NCI-H2081 treated with DMSO at 0.1 percent for 48 hours (cell line): ENCODE measurements around the gene RPLP2.

Experiments
- DNase-seq: peaks from one replicate; lab custom pipeline; 2025; lab: John Stamatoyannopoulos, UW

The RPLP2 gene

DNA sequence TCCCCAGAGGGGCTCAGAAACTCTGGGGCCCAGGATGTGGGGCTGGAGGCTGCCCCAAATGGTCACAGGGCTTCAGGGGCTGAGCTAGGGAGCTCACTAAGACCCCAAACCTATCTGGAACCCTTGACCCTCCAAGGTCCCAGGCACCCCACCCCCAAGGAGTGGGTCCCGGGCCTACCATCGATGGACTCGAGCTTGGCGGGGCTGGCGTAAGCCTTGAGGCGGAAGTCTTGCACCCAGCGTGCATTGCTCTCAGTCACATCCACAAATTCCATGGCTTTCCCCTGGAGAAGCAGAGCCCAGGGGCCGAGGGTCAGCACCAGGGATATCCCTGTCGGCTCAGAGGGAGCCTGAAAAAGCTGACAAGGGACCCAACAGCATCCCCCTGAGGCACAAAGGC is 35.9 kb upstream of the RPLP2 start:
- DNase-seq: no peak

DNA sequence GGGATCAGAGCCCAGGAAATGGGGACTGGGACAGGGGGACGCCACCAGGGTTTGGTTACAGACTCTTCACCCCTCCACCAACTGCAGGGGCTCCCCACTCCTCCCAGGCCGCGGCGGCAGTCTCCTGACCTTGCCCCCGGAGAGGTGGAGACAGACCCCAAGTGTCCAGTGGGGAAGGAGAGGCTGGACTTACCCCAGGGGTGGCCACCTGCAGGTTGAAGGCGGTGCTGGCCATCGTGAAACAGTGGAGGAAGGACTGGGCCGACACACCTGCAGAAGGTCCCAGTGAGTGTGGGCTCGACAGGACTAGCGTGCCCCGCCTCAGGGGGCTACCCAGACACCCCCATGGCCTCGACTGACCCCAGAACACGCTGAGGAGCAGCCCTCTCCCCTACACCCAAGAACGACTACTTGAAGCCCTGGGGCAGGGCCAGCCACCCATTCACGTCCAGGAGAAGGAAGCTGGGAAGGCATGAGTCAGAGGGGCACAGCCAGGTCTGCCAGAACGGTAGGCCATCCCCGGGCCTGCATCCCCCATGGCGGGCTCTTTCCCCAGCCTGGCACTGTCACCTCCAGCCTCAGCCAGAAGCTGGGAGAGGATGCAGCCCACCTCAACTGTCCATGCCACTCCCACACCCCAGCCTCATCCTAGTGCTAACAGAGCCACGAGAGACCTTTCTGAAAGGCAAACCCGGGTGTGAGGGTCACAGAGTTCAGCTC is 34.7 kb upstream of the RPLP2 start:
- DNase-seq: no peak

DNA sequence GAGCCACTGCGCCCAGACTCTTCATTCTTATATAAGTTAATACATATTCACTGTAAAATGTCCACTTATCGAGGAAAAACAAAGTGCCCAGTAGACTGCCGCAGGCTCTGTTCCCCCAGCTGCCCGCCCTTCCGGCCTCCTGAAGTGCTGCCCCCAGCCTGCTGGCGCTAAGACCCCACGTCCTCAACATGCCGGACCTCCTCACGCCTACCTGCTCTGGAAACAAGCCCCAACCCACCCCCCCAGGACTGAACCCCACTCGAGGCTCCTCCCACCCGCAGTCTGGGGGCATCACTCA is 33.6 kb upstream of the RPLP2 start:
- DNase-seq: no peak

DNA sequence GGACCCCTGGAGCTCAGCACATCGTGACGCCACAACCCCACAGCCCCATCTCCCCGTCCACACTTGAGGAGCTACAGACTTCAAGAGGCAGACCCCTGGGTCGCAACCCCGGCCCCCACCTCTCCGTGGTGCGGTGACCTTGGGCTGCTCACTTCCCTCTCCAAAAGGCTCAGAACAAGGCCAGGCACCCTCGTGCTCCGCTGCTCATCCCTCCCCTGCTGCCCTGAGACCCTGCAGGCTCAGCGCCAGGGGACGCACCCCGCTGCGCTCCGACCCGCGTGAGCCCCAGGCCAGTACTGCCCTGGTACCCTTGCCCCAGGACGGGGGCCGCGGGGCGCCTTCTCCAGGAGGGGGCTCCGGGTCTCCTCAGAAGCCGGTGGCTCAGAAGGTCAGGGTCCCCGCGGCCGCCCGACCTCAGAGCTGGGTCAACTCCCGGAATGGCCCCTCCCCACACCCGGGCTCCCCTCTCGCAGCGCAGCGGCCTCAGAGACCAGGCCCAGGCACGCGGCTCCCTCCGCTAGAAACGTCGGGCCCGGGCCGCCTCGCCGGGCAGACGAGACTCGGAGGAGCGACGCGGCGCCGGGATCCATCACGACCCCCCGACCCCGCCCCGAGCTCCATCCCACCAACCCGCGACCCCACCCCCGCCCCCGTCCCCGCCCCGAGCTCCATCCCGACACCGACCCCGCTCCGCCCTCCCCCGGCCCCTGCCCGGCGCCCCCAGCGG is 33.0 kb upstream of the RPLP2 start:
- DNase-seq: no peak

DNA sequence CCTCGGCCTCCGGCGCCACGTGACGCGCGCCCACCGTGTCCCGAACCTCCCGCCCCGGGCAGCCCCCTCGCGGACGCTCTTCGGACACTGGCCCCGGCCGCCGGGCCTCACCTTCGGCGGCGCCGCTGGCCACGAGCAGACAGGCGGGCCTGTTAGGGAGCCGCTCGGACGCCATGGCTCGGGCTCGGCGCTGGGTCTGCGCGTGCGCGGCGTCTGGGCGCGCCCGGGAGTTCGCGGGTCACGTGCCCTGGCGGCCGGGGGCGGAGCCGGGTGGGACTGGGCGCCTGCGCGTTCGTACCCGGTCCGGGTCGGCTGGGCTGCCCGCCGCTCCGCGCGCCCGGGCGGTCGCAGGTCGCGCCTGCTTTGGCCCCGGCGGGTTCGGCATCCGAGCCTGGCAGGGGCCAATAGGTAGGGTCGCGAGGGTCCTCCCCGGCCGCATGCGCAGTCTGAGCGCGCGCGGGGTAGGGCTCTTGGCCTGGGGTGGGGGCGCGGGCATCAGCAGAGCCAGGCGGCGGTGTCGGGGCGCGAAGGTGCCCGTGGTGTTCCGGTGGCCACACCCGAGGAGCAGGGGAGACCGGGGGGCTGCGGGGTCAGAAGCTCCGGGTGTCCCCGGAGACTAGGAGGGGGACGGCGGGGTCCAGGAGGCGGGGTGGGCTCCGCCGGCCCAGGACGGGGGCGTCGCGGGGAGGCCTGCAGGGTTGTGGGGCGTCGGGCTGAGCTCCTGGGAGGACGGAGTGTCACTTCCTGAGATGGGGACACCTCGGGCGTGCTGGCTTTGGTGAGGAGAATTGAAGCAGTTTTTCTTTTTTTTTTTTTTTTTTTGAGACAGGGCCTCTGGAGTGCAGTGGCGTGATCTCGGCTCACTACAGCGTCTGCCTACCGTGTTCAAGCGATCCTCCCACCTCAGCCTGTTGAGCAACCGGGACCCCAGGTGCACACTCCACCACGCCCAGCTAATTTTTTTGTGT is 32.2 kb upstream of the RPLP2 start, which contains the start of gene GATD1:
Gene GATD1 (minus strand): TSS at position 200 of the 968 bp plus-strand sequence. CDS start 25 bp downstream, at position 175.
- DNase-seq: peak; percentile 42

DNA sequence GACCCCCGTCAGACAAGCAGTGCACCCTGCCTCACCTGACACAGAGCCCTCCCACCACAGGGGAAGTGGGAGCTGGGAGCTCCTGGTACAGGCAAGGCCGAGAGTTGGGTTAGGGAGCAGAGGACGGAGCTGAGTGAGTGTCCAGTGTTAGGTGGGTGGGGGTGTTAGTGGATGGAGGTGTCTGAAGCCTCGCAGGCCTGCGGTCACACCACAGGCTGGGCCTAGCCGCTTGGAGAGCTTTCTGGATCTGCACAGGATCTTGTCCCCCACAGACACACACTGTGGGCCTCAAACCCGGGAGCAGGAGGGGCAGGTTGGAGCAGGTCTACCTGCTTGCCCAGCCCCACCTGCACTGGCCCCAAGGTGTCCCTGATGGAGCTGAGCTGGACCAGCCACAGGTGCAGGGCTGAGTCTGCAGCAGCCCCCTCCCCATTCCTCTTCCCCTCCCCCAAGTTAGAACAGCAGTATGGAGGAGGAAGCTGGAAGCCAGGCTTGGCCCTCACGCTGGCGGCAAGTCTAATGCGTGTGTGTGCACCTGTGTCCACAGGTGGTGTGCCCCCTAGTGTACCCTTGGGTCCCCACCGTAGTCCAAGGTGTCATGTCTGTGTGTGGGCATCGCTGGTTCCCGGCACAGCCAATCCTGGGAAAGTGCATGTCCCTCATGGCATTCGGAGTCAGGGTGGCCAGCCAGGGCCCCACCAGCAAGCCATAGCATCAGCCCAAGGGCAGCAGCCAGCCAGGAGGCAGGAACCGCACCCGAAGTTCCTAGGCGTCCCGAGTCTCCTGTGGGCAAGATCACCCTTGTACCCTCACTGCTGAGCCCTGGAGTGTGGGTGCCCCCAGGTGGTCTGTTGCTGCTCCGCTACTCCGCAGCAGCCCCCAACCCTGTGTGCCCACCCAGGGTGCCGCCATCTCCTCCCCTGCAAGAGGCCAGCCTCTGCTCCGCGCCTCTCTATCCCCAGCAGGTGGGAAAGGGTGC is 30.5 kb upstream of the RPLP2 start:
- DNase-seq: no peak

DNA sequence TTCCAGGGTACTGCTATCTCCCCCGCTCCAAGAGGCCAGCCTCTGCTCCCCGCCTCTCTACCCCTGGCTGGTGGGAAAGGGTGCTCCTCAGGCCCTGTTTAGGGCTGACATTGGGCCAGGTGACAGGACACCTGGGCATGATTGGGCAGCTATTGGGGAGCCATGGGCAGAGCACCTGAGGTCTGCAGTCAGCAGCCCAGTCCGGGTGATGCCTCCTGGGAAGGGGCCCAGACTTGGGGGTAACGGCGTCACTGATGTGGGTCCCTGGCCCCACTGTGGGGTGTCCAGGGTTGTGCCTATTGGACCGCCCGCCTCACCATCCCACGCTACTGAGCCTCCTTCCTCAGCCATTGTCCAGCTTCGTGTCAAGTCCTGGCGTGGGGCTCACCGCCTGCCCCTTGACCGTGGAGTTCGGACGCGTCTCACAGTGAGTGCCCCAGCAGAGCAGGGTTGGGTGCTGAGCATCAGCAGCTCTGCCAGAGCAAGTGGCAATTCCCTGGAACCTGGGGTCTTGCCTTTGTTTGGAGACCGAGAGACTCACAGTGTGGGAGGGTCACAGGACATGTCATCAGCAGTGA is 29.7 kb upstream of the RPLP2 start:
- DNase-seq: no peak

DNA sequence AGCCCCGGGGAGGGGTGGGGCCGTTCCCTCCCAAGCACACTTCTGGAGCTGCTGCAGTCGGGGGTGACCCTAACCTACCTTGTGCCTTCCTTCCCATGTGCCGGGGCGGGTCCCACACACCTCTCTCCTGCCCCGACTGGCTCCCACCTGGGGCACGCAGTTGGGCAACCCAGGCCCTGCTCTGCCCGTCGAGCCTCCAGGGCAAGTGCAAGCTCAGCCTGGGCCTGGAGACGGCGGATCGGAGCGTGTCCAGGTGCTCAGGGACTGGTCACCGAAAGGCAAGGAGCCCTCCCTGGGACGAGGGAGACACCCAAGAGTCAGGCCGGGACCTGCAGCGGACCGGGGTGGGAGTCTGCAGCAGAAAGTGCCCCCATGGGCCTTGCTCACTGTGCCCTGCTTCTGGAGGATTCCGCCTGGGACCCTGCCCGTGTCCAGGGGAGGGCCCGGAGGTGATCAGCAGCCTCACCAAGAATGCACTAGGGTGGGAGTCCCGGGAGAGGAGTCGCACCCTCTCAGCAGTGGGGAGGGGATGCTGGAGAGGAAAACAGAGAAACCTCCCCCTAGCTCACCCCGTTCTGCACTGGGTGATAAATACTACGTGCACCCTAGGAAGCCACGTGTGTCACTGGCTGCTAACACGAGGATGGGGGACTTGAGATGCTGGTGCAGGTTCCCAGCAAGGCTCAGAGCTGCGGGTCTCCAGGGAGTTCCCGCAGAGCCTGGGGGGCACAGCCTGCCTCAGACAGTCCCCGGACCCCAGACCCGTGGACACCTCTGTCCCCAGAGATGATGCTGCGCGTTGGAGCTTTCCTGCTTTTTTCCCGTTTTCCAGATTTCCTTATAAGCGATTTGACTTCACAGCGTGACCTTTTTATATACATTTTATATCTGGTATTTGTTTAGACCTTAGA is 27.2 kb upstream of the RPLP2 start:
- no peak for DNase-seq

DNA sequence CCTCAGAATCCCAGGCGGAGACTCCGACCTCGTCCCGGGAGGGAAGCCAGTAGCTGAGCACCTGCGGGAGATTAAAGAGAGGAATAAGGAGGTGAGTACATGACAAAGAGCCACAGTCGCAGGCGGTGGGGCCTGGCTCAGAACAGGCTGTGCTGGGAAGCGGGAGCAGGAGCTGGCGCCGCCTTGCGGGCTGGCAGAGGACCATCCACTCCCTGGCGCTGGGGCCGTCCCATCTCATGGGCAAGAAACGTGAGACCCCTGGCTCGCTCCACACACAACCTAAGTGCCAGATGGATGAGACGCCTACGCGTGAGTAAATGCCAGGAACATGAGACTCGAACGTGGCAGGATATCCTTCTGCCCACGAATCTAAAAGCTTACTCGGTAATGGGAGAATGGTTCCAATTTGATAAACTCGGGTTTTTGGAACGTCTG is 26.2 kb upstream of the RPLP2 start:
- no peak for DNase-seq

DNA sequence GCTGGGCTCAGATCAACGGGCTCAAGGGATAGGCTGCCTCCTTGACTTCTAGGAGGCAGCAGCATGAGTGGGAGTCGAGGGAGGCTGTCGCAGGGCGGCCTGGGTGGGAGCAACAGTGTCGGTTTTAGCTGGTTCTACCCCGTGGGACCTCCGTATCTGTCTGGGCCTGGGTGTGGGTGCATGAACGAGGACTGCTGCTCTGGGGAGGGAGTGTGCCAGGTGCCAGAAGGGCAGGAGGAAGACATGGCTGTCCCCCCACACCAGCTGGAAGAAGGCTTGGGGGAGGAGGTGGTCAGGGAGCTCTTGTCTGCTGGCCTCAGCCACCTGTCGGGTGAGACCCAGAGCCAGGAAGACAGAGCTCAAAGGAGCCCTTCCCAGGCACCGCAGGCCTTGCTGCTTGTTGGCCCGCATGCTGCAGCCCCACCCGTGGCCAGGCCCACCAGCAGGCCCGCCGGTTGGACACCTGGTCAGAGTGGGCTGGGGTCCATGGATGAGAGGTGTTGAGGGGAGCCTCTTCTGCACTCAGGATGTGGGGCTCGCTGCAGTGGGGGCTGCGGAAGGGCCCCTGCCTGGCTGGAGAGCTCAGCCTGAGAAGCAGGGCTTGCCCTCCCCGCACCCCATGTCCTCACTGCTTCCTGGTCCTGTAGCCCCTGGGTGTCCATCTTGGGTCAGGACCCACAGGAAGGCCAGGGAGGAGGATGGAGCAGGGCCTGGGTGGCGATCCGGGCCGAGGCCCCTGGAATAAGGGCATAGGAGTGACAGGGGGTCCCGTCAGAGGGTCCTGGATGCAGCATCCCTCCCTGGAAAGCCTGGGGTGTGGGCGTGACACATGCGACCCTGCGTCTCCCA is 23.3 kb upstream of the RPLP2 start:
- no peak for DNase-seq

DNA sequence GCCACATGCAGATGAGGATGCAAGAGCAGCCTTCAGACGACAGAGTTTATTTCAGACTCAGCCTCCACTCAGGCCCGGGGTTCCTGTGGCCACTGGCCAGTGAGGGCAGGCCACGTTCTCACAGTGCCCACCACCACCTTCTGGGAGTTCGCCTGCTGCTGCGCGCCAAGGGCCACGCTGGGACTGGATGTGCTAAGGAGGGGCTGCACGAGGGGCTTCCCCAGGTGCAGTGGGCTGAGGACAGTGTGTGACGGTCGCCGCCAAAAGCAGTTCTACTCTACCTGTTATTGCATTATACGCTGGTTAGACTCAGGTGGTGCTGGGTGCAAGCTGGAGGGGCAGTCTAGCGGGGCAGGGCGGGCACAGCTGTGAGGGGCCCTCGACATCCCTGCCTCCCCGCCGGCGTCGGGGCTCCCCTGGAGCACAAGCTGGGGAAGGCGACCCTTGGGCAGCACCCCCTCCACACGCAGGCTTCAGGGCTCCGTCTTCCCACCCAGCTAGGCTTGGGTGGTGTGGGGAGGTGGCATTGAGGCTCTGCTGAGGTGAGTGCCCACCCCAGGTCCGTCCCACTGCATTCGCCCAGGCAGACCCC is 22.6 kb upstream of the RPLP2 start:
- no peak for DNase-seq

DNA sequence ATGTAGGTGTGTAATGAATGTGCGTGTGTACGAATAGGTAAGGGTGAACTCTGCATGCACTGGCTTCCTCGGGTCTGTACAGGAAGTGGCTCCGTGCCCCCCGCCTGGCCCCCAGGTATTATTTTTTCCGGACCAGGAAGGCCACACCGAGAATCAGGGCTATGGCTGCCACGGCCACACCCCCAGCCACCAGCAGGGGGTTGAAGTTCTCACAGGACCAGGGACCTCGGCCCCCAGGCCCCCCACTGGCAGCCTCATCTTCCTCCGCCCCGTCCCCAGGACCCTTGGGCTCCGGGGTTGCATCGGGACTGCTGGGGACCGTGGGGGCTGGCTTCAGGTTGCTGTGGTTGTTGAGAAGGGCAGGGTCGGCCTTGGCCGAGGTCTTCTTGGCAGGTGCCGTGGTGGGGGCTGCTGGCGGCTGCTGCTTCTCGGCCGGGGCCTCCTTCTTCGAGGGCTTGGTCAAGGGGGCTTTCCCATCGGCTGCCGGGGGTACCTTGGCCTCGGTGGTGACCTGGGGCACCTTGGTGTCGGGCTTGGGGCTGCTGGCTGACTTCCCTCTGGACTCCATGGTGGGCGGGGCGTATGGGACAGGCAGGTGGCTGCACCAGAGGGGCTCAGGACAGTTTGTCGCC is 21.6 kb upstream of the RPLP2 start:
- DNase-seq: no peak

DNA sequence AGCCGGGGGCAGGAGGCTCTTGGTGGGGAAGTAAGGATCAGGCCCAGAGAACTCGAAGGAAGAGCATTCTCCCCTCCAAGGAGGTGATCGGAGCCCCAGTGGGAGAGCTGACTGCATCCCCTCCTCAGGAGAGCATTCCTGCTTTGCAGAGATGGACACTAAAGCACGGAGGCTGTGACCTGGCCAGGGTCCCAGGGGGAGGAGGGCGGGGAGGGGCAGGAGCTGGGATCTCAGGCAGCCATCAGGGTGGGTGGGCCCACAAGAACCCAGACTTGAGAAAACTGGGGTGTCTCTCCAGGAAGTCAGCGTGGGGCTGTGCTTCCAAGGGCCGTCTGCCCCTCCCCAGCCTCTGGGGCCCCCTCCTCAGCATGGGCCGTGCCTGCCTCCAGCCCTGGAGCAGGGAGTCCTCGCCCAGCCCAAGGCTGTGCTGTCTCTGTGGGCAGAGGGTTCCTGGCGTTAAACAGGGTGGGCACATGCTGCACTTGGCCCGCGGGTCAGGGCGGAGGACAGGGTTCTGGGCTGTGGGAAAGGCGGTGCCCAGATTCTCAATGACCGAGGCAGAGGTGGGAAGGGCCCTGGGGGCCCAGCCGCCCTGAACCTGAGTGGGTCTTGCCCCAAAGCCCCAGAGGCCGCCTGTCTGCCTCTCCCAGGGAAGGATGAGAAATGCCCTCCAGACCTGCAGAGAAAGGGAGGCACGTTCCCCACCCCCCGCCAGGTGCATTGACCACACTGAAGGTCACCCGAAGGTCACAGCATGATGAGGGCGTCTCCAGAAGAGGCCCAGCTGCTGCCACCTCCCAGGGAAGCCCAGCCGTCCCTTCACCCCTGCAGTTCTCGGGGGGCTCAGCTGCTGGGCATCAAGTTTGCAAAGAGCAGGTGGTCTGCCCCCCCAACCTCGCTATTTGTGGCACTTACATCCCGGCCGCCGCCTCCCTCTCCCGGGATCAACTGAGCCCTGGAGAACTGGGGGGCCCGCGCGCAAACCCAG is 20.5 kb upstream of the RPLP2 start:
- DNase-seq: no peak

DNA sequence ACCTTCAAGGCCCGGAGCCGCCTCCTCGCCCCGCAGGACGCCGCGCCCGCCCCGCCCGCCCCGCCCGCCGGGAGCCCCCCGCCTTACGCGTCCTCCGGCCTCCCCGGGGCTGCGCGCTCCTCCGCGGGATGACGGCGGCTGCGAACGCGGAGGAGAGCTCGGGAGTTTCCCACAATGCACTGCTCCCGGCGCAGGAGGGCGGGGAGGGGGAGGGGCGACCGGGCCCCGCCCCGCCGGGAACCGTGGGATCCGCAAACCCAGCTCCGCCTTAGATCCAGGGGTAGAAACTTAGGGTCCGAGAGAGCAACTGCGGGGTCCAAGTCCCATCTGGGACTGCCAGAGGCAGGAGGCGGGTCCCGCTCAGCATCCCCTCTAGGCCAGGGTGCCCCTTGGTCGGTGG is 19.8 kb upstream of the RPLP2 start, which contains the start of gene CEND1:
Gene CEND1 (minus strand): TSS at position 148 of the 400 bp plus-strand sequence. CDS start 1,514 bp downstream, outside the sequence.
- DNase-seq: no peak

DNA sequence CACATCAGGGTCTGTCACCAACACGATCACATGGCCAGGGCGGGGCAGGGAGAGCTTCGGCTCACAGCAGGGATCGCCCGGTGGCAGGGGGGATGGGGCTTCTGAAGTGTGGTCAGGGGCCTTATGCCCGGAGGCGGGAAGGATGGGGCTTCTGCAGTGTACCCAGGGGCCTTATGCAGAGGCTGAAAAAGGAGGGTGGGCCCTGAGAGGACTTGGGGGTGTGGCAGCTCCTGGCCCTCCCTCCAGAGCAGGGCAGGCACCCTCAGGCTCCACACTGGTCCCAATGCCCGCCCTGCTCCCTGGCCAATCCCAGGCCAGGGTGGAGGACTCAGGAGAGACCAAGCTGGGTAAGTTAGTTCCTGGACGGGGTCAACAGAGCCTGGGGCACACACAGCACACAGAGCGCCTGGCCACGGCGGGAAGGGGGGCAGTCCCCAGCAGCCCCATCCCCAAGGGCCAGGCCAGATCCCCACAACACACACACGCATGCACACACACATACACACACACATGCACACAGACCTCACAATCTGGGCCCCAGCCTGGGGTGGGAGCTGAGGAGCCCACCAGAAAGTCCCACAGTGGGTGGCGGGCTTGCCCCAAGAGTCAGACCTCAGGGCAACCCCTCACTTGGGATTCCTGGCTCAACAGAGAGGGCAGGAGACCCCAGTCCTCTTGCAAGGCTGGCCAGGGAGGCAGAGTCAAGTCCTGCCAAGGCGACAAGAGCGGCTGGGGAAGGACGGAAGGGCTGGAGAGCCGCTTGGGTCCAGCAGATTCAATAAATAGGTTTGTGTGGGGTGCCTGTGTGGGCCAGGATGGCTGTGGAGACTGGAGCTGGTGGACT is 18.8 kb upstream of the RPLP2 start:
- no peak for DNase-seq
